ENCODE results near the gene S100A8.
"Not testable (repeated sequence)": the region's sequence is repeated elsewhere in the genome, so short reads cannot be mapped to it uniquely, and the experiment has no call there.

The S100A8 gene

DNA sequence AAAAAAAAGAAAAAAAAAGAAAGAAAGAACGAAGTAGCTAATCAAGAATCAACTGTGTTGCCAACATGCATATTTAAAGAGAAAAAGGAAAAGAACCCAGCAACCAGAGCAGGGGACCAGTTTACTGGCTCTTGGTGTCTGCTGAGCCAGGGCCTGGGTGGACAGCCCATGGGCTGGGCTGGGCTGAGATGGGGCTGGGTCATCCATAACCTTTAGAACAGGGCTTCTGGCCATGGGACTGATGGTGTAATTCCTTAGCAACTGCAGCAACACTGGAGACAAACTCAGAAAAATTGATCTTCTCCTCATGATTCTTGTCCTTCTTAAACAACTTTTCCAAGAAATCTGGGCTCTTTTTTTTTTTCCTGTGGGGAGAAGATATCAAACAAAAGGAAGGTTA, 35.9 kb upstream of the S100A8 start:
- TF ChIP-seq ZFX (IDR thresholded peaks at IDR 0.05; ENCODE audit: borderline replicate concordance) = no peak
- TF ChIP-seq, protein P1, sequence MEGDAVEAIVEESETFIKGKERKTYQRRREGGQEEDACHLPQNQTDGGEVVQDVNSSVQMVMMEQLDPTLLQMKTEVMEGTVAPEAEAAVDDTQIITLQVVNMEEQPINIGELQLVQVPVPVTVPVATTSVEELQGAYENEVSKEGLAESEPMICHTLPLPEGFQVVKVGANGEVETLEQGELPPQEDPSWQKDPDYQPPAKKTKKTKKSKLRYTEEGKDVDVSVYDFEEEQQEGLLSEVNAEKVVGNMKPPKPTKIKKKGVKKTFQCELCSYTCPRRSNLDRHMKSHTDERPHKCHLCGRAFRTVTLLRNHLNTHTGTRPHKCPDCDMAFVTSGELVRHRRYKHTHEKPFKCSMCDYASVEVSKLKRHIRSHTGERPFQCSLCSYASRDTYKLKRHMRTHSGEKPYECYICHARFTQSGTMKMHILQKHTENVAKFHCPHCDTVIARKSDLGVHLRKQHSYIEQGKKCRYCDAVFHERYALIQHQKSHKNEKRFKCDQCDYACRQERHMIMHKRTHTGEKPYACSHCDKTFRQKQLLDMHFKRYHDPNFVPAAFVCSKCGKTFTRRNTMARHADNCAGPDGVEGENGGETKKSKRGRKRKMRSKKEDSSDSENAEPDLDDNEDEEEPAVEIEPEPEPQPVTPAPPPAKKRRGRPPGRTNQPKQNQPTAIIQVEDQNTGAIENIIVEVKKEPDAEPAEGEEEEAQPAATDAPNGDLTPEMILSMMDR (IDR thresholded peaks at IDR 0.05) = no peak
- no peak overlapping the region for H3K27ac ChIP-seq

DNA sequence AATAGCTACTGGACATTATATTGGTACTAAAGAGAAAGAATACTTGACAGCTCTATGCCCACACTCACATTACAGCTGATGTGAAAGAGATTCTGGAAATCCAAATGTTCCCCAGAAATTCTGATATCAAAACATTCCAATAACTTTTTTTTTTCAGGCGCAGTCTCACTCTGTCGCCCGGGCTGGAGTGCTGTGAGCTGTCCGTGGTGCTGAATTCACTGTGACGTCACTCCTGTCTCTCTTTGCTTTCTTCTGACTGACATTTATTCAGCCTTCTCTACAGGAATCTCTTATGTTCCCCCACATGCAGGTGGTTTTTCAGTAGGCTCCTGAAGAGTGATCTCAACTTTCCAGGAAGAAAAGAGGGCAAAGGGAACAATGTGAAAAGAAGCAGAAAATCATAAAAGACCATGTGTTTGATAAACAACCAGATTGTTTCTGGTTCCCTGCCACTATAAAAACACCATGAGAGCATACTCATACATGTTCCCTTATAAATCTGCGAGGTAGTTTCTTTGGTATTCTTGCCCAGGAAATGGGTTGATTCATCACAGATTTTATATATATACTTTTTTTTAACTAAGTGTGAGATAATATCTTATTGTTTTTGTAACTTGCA, 31.7 kb upstream of the S100A8 start:
- TF ChIP-seq, protein P1 (IDR thresholded peaks at IDR 0.05) = no peak
- TF ChIP-seq ZFX (IDR thresholded peaks at IDR 0.05; ENCODE audit: borderline replicate concordance) = no peak
- no peak overlapping the region for H3K27ac ChIP-seq

DNA sequence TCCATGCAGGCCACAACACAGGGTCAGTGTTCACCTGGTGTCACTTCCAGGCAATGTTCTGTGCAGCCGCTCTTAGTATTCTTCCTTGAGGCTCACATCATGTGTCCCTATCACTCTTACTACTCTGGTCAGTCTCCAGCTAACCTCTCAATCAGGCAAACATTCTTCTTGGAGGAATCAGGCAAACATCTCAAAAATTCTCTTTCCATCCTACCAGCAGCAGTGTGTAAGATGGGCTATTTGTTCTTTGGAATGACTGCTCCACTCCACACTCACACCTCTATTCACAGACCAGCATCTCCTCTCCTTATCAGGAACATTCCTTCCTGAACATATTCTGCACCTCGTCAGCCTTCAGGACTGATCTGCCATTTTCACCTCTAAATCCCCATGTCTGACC, 29.4 kb upstream of the S100A8 start:
- H3K27ac ChIP-seq = no peak overlapping the region
- no peak for TF ChIP-seq ZFX (IDR thresholded peaks at IDR 0.05; ENCODE audit: borderline replicate concordance)
- TF ChIP-seq, protein P1 (IDR thresholded peaks at IDR 0.05) = no peak

DNA sequence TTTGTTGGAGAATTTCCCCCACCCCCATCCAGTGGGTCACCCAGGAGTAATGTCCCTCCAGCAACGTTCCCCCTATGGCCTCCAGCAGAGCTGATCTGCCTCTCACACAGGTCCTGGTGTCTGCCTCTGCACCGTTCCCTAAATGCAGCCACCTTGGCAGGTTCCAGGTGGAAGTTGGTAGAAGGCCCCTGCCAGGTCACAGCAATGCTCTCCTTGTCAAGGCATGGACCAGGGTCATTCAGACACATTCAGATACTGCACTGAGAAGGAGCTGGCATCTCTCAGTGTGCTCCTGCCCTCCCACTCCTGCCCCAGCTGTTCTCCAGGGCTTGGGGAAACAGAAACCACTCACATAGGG, 28.5 kb upstream of the S100A8 start:
- H3K27ac ChIP-seq = not testable (repeated sequence)

DNA sequence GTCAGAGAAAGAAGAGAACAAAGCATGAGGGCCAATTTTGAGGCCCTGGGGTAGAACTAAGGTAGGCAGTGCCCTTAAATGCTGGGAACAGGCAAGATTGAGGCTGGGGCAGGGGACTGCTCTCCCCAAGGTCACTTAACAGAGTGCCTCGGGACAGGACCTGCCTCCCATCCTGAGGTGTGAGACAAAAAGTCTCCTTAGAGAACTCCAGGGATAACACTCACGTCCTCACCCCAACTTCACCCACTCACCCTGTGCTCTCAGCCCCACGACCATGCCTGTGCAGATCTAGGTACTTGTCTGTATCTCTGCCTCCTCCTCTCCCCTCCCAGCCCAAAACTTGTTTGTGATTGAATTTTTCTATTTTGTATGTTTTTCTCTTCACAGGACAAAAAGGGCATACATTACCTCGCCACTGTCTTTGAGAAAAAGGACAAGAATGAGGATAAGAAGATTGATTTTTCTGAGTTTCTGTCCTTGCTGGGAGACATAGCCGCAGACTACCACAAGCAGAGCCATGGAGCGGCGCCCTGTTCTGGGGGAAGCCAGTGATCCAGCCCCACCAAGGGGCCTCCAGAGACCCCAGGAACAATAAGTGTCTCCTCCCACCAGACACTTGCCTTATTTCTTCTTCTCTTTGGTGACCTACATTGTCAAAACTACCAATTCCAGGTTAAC, 28.0 kb upstream of the S100A8 start:
- not testable (repeated sequence) for H3K27ac ChIP-seq

DNA sequence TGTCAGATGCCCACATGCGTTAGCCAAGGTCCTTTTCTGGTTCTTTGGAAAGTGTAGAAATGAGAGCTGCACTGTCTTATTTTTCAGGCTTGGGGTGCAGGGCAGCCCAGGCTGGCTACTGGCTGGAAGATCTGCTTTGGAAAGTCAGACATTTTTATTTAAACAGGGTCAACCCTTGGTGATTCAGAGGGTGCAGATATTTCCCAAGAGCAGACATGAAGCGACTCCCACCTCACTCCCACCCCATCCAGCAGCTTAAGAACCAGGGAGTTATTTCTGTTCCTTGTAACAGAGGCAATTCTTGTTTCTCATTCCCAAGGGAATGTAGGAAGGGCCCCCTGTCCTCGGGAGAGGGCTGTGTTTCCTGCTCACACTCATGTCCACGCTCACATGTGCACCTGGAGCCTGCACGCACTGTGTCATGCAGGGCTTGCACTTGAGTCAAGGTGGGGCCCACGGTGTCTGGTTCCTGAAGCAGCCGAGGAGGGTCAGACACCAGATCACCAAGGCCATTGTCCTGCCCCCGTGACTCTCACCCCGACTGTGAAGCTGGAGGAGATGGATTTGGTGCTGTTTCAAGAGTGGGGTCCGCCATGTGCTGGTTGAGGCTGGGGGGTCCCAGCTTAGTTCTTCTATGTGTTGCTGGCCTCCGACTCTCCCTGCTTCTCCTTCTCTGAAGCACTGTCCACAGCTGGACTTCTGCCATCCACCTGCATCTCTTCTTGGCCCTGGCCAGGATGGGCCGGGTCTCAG, 26.4 kb upstream of the S100A8 start:
- TF ChIP-seq, protein P1 (IDR thresholded peaks at IDR 0.05) = no peak
- no peak for TF ChIP-seq ZFX (IDR thresholded peaks at IDR 0.05; ENCODE audit: borderline replicate concordance)
- H3K27ac ChIP-seq = no peak overlapping the region

DNA sequence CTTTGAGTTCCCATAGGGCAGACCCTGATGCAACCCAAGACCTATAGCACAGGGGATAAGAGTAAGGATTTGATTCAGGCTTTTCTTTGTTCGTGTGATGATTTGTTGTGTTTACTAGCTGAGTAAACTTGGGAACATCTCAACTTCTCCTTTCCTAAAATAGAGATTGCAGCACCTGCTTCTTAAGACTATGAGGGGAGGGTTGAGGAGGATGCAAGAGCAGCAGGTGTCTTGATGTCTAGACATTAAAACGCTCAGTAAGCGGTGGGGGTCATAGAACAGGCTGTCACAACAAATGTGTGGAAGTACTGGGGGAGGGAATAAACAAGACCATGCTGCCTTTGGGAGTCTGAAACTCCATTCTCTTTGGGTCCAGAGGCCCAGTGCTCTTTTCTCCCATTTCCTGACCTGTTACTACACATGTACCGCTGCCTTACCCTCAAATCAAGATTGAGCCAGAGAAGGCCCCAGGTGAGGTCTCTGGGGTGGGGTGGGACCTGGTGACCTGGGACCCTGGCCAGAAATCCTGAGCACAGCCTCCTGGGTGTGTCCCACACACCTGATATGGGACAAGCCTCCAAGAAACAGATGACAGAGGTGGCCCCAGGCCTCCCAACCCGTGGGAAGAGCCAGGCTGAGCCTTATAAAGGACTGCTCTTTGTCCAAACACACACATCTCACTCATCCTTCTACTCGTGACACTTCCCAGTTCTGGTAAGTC, 25.1 kb upstream of the S100A8 start, which contains the start of gene S100A7A:
S100A7A (plus strand) TSS at position 671 of the 721 bp plus-strand sequence. CDS start 1,563 bp downstream, outside the sequence.
- TF ChIP-seq, protein P1 (IDR thresholded peaks at IDR 0.05) = no peak

DNA sequence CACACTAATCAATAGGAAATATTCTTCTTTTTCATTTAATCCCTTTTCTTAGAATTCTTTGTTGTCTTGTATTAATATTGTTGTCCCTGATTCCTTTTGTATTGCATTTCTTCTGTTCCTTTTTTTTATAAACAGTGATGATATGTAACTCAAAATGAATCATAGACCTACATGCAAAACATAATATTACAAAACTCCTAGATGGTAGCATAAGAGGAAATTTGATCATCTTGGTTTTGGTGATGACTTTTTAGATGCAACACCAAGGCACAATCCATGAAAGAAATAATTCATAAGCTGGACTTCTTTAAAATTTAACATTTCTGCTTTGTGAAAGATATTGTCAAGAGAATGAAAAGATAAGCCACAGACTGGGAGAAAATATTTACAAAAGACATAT, 23.1 kb upstream of the S100A8 start:
- H3K27ac ChIP-seq = not testable (repeated sequence)

More for the DNA sequence above, 25.1 kb upstream of the S100A8 start, which contains the start of gene S100A7A:
- no peak within 1 kb of the TSS for H3K27ac ChIP-seq

DNA sequence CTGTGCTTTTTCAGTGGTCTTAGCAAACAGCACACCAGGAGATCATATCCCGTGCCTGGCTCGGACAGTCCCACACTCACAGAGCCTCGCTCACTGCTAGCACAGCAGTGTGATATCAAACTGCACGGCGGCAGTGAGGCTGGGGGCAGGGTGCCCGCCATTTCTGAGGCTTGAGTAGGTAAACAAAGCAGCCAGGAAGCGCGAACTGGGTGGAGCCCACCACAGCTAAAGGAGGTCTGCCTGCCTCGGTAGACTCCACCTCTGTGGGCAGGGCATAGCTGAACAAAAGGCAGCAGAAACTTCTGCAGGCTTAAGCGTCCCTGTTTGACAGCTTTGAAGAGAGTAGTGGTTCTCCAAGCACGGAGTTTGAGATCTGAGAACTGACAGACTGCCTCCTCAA, 16.4 kb upstream of the S100A8 start:
- not testable (repeated sequence) for H3K27ac ChIP-seq

DNA sequence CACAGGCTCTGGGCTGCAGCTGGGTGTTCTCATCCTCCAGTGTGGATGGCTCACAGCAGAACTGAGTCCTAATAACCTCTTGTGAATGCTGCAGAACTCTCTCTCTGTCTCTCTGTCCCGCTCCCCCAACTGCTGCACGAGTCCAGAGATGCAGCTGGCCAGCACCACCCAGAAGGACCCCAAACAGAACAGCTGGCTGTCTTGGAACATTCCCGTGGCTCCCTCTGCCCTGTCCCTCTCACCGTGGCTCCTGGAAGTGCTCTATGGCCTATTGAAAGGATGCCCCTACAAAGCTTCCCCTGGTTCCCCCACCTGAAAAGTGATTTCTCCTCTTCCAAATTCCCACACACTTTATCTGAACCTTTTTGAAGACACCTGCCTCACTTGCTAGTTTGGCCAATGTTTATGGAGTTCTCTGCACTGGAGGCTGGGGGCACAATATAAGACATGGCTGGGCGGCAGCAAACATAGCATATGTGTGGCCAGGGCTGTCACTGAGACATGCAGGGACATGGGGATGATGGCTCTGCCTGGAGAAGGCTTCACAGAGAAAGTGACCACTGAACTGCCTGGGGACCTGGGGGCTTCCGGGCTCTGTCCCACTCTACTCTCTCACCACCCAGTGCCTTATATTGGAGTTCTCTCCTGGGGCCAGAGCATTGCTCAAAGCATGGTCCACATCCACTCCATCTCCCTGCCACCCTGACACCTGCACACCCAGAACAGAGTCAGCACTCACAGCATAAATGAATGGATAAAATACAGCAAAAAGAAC, 15.1 kb upstream of the S100A8 start:
- H3K27ac ChIP-seq = not testable (repeated sequence)

Data from 22Rv1 (cell line).